ENCODE results near the gene PPP6R1.

- no peak for TF ChIP-seq RAD21 (IDR thresholded peaks at IDR 0.05; ENCODE audit: low read depth)
- no peak for TF ChIP-seq CEBPB (IDR thresholded peaks at IDR 0.05)
Measured at GRCh38 chr19:55252760-55253663, 5.8 kb downstream of the PPP6R1 start.

Measured in Ishikawa (cell line).